Stimulated activated naive CD8-positive, alpha-beta T cell treated with anti-CD3 and anti-CD28 coated beads, Interleukin-15, amount 100 ng/mL, for 72 hours (primary cell): ENCODE data around the gene NINJ1.

Experiments
- ATAC-seq: fragments of 150-1000 bp; cut with Tn5 transposase; 2 replicates; pipeline ENCODE4 v1.10.0; 2021; ENCODE audit warnings: mild to moderate bottlenecking, moderate library complexity
- DNase-seq, 2 donors: peaks; one replicate each; pipeline ENCODE4 v3.0.0; 2021 to 2022
- H3K27ac Mint-ChIP-seq, 2 donors: one replicate each; pipeline ENCODE4 v1.8.0; 2022; ENCODE audit warnings: mild to moderate bottlenecking in 2 of 2, mixed read lengths in 2 of 2, moderate library complexity in 2 of 2
- H3K27me3 Mint-ChIP-seq: one replicate; pipeline ENCODE4 v1.8.0; 2022; ENCODE audit warnings: mixed read lengths
- H3K4me1 Mint-ChIP-seq: one replicate; pipeline ENCODE4 v1.8.0; 2022; ENCODE audit warnings: mild to moderate bottlenecking, mixed read lengths
- H3K4me3 Mint-ChIP-seq, 2 donors: one replicate each; pipeline ENCODE4 v1.8.0; 2022; ENCODE audit warnings: mild to moderate bottlenecking in 2 of 2, mixed read lengths in 2 of 2, moderate library complexity in 1 of 2
- H3K9me3 Mint-ChIP-seq, 2 donors: one replicate each; pipeline ENCODE4 v1.8.0; 2022; ENCODE audit warnings: mixed read lengths in 2 of 2

Gene NINJ1

DNA sequence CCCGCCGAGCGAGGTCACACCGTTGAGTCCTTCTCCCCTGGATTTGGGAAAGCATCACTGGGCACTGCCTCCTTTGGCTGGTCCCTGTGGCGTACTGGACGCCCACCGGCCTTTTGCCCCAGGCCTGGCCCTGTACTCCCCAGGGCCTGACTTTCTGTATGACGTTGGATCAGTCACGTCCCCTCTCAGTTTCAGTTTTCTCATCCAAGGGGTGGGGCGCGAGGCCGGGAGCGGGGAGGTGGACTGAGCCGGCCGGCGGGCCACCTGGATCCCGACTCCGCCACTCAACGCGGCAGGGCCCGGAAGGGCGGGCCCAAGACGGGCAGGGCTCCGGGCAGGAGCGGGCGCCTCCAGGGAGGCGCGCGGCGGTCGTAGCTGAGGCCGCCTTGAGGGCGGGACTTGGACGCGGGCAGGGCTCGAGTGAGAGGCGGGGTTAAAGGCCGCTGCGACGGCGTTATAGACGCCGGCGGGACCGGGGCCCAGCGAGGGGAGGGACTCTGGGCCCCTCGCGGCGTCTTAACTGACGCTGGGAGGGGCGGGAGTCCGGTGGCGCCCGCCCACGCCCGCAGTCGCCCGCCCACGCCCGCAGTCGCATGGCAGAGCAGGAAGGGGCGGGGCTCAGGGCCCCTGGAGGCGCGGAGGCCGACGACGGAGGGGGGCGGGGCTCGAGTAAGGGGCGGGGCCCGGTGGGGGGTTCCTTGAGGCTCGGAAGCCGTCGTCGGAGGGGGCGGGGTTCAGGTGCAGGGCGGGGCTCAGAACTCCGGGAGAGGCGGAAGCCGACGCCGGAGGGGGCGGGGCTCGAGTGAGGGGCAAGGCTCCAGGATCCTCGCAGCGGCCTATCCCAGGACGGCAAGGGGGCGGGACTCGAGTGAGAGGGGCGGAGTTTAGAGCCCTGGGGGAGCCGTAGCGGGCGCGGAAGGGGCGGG, 38.6 kb downstream of the NINJ1 start:
- H3K4me1 Mint-ChIP-seq: peaks cover 81% of the 10 kb centered on the region
- H3K9me3 Mint-ChIP-seq: peaks cover 7 to 16% of the 10 kb centered on the region in 2 donors
- peak; percentile 100 for DNase-seq
- ATAC-seq: peak; percentile 81
- peak overlapping the region; percentile 94 to 97 for H3K27ac Mint-ChIP-seq
- H3K4me3 Mint-ChIP-seq: peak overlapping the region; percentile 89 to 92
- no peaks in the 10 kb centered on the region for H3K27me3 Mint-ChIP-seq

DNA sequence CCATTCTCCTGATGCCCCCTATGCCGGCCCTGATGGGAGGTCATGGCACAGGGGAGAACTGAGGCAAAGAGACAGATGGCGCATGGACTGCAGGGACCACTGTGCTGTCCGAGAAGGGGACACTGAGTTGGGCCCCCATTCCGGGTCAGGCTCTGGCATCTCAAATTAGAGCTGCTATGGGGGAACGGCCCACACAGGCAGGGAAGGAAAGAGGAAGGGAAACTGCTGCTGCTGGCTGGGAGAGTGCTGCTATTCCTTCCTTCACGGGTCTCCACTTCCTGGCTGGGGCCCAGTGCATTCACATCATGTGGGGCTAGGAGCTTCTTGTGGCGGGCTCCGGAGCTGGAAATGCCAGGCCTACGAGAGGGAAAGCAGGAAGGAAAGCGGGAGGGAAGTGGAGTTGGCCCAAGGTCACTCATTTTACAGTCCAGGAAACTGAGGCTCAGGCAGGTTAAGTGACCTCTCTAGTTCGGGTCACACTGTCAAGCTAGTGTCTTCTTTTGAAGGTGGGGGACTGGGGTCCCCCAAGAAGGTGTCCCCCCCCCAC, 39.3 kb downstream of the NINJ1 start:
- Mint-ChIP-seq H3K4me1 (peaks cover 85% of the 10 kb centered on the region), H3K27me3 (no peaks in the 10 kb centered on the region), H3K9me3 (peaks cover 12 to 16% of the 10 kb centered on the region in 2 donors), H3K4me3 (peak overlapping the region; percentile 89 to 92), H3K27ac (peak overlapping the region; percentile 94 to 97)
- no peak for ATAC-seq
- DNase-seq: peak in 1 of 2 donors; percentile 35

DNA sequence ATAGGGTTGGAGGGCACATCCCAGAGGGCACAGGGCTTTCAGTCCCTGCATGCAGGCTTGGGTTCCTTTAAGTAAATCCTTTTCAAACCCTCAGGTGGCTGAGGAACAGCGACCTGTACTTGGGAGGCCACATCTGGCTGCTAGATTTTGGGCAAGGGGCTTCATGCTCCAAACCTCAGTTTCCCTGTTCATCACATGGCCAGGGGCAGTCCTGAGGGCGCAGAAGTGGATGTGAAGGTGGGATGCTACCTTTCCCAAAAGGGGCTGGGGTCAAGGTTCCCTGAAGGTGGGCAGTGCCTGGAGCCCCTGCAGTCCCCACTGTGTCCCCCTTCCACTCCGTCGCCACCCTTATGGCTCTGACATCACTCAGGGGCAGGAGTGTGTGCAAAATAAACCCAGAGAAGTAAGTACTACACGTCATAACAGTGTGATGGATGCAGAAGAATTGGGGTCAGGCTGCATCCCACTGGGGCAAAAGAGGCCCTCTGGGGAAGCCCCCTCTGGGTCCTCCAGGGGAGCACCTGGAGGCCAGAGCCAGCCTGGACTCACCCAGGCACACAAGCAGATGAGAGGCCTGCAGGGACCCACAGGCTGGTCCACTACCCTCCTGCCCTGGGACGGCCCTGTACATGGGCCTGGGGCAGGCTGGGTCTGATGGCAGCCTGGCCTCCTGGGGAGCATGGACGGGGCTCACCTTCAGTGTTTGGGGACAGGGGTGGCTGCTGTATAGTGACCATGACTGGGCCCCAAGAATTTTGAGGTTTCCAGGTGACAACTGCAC, 40.0 kb downstream of the NINJ1 start:
- peak overlapping the region; percentile 94 to 97 for H3K27ac Mint-ChIP-seq
- H3K4me3 Mint-ChIP-seq: peak overlapping the region; percentile 89 to 92
- H3K4me1 Mint-ChIP-seq: peaks cover 85% of the 10 kb centered on the region
- no peaks in the 10 kb centered on the region for H3K27me3 Mint-ChIP-seq
- DNase-seq (no peak), ATAC-seq (no peak)
- peaks cover 12 to 16% of the 10 kb centered on the region in 2 donors for H3K9me3 Mint-ChIP-seq

DNA sequence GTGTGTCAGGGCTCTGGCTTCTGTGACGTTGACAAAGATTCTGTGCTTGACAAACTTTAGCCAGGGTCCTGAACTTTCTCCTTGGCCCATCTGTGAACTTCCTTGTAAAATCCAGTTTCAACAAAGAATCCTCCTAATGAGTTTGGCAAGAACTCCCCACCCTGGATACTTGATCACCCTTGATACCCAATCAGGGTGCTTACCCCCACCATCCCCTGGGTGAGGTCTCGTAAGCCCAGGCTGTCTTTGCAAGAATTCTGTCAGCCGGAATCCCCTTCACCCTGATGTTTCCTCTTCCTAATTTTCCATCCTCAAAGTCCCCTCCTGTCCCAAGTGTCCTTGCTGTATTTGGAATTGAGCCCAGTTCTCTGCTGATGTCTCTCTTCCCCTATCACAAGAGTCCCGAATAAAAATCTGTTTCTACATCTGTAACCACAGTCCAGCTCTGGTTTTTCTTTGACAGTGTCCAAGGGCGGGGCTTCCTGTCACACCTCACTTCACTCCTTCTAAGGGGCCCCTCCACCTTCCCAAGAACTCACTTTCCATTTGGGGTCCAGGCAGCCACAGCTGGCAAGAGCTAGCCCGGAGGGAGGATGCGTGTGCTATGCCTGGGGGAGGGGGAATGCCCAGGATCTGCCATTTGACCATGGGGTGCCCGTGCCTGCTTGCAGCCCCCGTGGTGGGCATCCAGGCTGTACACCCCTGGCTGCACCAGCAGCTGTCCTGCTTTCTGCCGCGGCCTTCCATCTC, 40.7 kb downstream of the NINJ1 start:
- DNase-seq: no peak
- no peaks in the 10 kb centered on the region for H3K27me3 Mint-ChIP-seq
- no peak for ATAC-seq
- H3K4me1 Mint-ChIP-seq: peaks cover 85% of the 10 kb centered on the region
- peak overlapping the region in 1 of 2 donors; percentile 70 for H3K27ac Mint-ChIP-seq
- peaks cover 12 to 16% of the 10 kb centered on the region in 2 donors for H3K9me3 Mint-ChIP-seq
- peak overlapping the region; percentile 63 to 92 for H3K4me3 Mint-ChIP-seq

DNA sequence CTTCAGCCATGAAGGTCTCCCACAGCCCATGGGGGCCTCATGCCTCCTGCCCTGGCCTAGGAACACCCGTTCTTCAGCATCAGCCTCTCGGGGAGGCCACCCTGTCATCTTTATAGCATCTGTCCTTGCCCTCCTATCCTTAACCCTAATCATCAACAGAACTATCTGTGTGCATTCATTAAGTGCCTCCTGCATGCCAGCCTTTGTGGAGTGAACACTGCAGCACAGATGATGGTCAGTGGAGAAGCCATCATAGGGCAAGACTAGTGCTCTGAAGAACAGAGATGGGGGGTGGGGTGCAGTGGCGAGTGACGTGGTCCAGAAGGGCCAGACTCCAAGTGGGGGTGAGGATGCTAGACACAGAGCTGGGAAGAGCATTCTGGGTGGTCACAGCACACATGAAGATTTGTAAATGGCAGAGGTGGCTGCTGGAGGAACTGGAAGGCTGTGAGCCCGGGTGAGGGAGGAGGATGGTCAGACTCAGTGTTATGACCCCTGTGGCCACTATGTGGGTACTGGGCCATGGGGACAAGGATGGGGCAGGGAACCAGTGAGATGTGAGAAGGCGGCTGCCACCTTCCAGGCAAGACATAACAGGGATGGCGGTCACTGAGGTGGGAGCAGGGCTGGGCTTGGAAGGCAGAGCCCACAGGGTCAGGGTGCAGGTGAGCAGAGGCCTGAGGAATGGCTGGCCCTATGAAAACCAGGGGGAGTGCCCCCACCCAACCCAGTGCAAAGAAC, 41.6 kb downstream of the NINJ1 start:
- DNase-seq (no peak), ATAC-seq (no peak)
- peak overlapping the region in 1 of 2 donors; percentile 86 for H3K27ac Mint-ChIP-seq
- peaks cover 12 to 16% of the 10 kb centered on the region in 2 donors for H3K9me3 Mint-ChIP-seq
- peak overlapping the region; percentile 1 to 13 for H3K4me3 Mint-ChIP-seq
- H3K27me3 Mint-ChIP-seq: no peaks in the 10 kb centered on the region
- H3K4me1 Mint-ChIP-seq: peaks cover 85% of the 10 kb centered on the region

DNA sequence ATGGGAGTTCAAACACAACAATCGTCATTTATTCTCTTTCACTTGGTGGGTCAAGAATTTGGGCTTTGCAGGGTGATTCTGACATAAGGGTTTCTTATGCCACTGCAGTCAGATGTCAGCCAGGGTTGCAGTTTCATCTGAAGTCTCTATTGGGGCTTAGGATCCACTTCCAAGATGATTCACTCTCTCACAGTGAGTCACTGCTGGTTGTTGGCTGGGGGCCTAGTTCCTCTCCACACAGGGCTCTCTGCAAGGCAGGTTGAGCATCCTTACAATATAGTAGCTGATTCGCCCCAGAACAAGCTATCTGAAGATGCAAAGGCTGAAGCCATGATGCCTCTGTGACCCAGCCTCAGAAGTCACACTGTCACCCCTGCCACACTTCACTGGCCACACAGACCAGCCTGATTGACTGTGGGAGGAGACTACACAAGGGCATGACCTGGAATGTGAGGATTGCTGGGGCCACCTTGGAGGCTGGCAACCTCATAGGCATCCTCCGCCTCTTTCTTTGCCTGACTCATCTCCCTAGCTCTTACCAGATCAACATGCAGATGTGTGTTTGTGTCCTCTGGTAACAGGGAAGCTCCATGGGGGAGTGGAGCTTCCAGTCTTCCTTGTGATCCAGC, 42.5 kb downstream of the NINJ1 start:
- no peaks in the 10 kb centered on the region for H3K27me3 Mint-ChIP-seq
- peak overlapping the region; percentile 67 to 86 for H3K27ac Mint-ChIP-seq
- ATAC-seq: peak; percentile 62
- H3K4me3 Mint-ChIP-seq: peak overlapping the region; percentile 43 to 65
- peak; percentile 69 to 83 for DNase-seq
- peaks cover 12 to 16% of the 10 kb centered on the region in 2 donors for H3K9me3 Mint-ChIP-seq
- peaks cover 83% of the 10 kb centered on the region for H3K4me1 Mint-ChIP-seq

DNA sequence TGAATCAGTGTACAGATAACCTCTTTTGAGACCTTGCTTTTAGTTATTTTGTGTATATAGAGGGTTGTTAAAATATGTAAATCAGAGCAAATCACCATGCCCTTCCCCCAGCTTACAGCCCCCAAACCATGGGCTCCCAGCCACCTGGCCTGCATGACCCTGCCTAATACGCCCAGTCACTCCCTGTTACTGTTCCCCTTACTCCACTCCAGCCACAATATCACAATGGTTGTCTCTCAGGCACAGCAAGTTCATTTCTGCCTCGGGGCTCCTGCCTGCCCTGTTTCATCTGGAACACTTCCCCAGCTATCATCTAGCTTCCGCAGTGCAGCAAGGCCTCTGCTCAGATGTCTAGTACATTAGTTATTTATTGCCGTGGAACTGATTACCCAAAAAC, 43.0 kb downstream of the NINJ1 start:
- peak overlapping the region; percentile 62 to 86 for H3K27ac Mint-ChIP-seq
- peaks cover 12 to 16% of the 10 kb centered on the region in 2 donors for H3K9me3 Mint-ChIP-seq
- no peaks in the 10 kb centered on the region for H3K27me3 Mint-ChIP-seq
- DNase-seq (no peak), ATAC-seq (no peak)
- H3K4me1 Mint-ChIP-seq: peaks cover 85% of the 10 kb centered on the region
- H3K4me3 Mint-ChIP-seq: peak overlapping the region; percentile 43 to 65

DNA sequence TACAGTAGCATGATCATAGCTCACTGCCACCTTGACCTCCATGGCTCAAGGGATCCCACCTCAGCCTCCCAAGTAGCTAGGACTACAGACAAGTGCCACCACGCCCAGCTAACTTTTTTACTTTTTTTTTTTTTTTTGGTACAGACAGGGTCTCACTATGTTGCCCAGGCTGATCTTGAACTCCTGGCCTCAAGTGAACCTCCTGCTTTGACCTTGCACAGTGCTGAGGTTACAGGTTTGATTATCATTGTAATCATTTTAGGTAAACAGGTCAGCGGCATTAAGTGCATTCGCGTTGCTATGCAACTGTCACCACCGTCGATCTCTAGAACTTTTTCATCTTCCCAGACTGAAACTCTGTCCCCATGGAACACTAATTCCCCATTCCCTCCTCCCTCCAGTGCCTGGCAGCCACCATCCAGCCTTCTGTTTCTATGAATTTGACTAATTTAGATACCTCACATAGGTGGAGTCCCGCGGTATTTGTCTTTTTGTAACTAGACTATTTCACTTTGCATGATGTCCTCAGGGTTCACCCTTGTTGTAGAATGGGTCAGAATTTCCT, 43.9 kb downstream of the NINJ1 start:
- Mint-ChIP-seq H3K27me3 (no peaks in the 10 kb centered on the region), H3K4me1 (peaks cover 84% of the 10 kb centered on the region), H3K4me3 (no peak overlapping the region), H3K9me3 (peaks cover 16 to 21% of the 10 kb centered on the region in 2 donors), H3K27ac (no peak overlapping the region)
- DNase-seq: no peak
- no peak for ATAC-seq

DNA sequence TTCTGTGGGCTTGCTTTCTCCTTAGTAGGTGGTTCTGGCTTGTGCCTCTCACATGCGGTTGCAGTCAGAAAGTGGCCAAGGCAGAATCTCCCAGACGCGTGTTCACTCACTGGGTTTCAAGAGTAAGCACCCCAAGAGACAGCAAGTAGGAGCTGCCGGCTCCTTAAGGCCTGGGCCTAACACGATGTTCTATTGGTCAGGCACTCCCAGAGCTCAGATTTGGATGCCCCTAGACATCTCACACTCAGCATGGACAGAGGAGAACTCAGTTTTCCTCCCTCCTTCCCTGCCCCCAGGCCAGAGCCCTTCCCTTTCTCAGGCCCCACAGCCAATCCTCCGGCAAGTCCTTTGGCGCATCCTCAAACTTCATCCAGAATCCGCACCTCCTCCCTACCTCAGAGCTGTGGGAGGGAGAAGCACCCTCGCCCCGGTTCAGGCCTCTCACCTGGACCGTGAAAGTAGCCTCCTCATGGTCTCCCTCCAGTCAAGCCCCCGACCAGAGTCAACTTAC, 44.5 kb downstream of the NINJ1 start:
- no peak for ATAC-seq
- Mint-ChIP-seq H3K4me3 (no peak overlapping the region), H3K4me1 (peaks cover 78% of the 10 kb centered on the region), H3K27me3 (no peaks in the 10 kb centered on the region), H3K9me3 (peaks cover 16 to 21% of the 10 kb centered on the region in 2 donors), H3K27ac (no peak overlapping the region)
- DNase-seq: no peak

DNA sequence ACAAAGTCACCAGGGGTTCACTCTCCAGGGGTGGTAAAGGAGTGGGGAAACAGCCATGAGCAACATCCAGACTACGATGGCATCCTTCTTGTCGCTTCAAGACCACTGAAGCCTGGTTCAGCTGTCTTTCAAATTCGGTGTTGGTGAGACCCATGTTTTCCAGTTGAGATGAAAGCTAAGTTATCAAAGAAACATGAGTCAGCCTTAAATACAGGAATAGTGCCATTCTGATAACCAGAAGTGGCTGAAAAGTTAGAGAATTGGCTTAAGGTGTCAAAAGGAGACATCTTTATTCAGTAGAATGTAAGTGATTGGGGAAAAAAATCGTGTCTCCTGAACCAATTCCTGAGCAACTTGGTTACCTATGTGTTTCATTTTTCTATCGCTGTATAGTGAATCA, 45.0 kb downstream of the NINJ1 start:
- DNase-seq (no peak), ATAC-seq (peak; percentile 18)
- Mint-ChIP-seq H3K27ac (no peak overlapping the region), H3K4me1 (peaks cover 76% of the 10 kb centered on the region), H3K9me3 (peaks cover 16 to 21% of the 10 kb centered on the region in 2 donors), H3K27me3 (no peaks in the 10 kb centered on the region), H3K4me3 (no peak overlapping the region)

DNA sequence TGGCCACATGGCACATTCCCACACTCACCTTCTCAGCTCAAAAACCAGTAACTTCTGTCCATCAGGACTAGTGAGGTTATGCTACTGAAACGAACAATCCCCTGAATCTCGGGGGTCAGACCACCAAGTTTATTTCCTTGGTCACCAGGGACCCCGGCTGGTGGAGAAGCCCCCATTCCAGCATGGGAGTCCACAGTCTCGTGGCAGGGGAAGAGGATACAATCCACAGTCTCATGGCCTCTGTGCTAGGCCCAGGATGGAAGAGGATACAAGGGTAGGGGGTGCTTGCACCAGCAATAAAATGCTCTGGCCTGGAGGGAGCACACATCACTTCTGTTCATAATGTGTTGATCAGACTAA, 45.4 kb downstream of the NINJ1 start:
- DNase-seq (no peak), ATAC-seq (no peak)
- Mint-ChIP-seq H3K4me3 (no peak overlapping the region), H3K4me1 (peaks cover 76% of the 10 kb centered on the region), H3K27ac (no peak overlapping the region), H3K27me3 (no peaks in the 10 kb centered on the region), H3K9me3 (peaks cover 18 to 21% of the 10 kb centered on the region in 2 donors)

DNA sequence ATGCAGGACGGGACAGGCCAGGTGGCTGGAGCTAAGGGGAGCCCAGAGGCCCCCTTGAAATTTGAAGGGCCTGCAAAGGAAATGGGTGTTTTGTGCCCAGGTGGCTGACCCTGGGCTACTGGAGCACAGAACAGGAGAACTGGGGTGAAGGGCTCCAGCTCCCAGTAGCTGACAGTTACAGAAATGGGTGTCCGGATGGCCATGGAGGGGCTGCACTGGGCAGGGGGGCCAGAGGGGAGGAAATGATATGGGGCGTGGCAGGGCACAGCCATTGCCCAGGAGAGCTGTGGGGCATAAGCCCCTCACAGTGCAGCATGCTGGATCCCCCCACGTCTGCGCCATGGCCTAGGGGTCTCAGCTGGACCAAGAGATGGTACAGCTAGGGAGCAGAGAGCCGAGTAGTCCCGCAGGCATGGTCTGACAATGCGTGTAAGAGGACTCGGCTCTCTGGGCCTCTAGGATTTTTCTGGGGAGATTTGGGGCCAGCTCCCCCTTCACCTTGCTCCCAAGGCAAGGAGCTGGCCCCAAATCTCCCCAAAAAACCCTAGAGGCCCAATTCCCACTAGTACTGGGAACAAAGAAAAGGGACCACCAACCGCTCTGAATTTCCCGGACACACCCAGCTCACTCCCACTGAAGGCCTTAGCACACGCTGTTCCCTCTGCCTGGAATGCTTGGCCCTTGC, 45.9 kb downstream of the NINJ1 start:
- Mint-ChIP-seq H3K27ac (peak overlapping the region in 1 of 2 donors; percentile 77), H3K4me1 (peaks cover 76% of the 10 kb centered on the region), H3K9me3 (peaks cover 21% of the 10 kb centered on the region in 2 donors), H3K27me3 (no peaks in the 10 kb centered on the region), H3K4me3 (no peak overlapping the region)
- ATAC-seq: no peak
- DNase-seq: no peak

DNA sequence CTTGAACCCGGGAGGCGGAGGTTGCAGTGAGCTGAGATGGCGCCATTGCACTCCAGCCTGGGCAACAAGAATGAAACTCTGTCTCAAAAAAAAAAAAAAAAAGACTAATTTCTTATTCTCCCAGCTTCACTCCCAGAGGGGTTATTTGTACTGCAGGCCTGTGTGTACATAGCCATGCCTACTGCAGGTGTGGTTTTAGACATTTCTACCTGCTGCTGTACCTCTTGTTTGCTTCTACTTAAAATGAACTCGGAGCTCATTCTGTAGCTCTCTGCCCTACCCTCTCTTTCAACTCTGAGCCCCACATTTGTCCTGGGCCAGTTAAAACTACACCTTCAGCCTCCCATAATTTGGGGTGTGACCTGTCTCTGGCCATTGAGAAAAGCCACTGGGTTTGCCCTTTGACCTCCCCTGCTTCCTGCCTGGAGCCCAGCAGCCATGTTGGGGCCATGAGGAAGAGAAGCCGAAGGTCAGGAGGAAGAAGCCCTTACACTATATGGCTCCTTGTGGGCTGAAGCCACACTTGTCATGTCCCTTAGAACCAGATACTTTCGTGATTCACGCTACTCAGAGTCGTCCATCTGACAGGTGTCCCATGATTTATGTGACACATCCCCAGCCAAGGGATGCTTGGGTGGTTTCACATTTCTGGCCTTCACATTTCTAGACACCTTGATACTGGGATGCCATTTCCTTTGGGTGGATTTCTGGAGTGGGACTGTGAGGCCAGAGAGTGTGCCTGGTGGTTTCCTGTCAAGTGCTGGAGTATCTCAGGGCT, 47.4 kb downstream of the NINJ1 start:
- no peak for ATAC-seq
- DNase-seq: no peak
- Mint-ChIP-seq H3K27me3 (no peaks in the 10 kb centered on the region), H3K4me3 (no peak overlapping the region), H3K9me3 (peaks cover 14 to 21% of the 10 kb centered on the region in 2 donors), H3K4me1 (peaks cover 76% of the 10 kb centered on the region), H3K27ac (no peak overlapping the region)
